Common myeloid progenitor, CD34-positive (primary cell): ENCODE results near the gene PIEZO1.

Experiments used
- CTCF ChIA-PET: fragments of 350-600 bp; sonication (Branson Sonifier 250); formaldehyde crosslinking; loops from one replicate; lab custom pipeline; 2021; ENCODE audit warnings: antibody characterized with exemption; lab: Charles Lee
- POLR2A ChIA-PET: fragments of 350-600 bp; sonication (Branson Sonifier 250); formaldehyde crosslinking; loops from one replicate; lab custom pipeline; 2021; ENCODE audit warnings: antibody characterized with exemption; lab: Charles Lee
- DNase-seq, 3 donors: peaks; one replicate each; pipeline versions ENCODE4 v3.0.0 to v3.0.0-alpha.2; 2013
- H3K27ac ChIP-seq, 2 experiments: 1 replicate in 1 of 2; 2 replicates in 1 of 2; pipeline ENCODE4 v1.7.0; 2013; ENCODE audit warnings: inconsistent platforms in 2 of 2, low read length in 2 of 2, mild to moderate bottlenecking in 2 of 2, low read depth in 1 of 2, moderate library complexity in 1 of 2; ENCODE audit not compliant: severe bottlenecking in 2 of 2, insufficient read depth in 1 of 2, poor library complexity in 1 of 2
- H3K27me3 ChIP-seq, 5 experiments: replicated peaks in 2 of 5; 1 replicate in 3 of 5; 2 replicates in 2 of 5; pipeline versions ENCODE4 v1.6.1 to v1.7.0; 2013; ENCODE audit warnings: low read length in 4 of 5, mild to moderate bottlenecking in 2 of 5, moderate library complexity in 2 of 5, inconsistent platforms in 1 of 5; ENCODE audit not compliant: insufficient read depth in 5 of 5, control insufficient read depth in 4 of 5
- H3K36me3 ChIP-seq, 4 experiments: 1 replicate in 2 of 4; 2 replicates in 2 of 4; pipeline versions ENCODE4 v1.6.1 to v1.7.0; 2013; ENCODE audit warnings: low read length in 3 of 4, control low read depth in 1 of 4, mild to moderate bottlenecking in 1 of 4; ENCODE audit not compliant: control insufficient read depth in 4 of 4, insufficient read depth in 4 of 4
- H3K4me1 ChIP-seq, 4 experiments: 1 replicate in 3 of 4; 2 replicates in 1 of 4; pipeline versions ENCODE4 v1.6.1 to v1.7.1; 2013; ENCODE audit warnings: low read length in 3 of 4, mild to moderate bottlenecking in 3 of 4, control low read depth in 1 of 4, inconsistent platforms in 1 of 4, moderate library complexity in 1 of 4; ENCODE audit not compliant: control insufficient read depth in 4 of 4, insufficient read depth in 4 of 4; ENCODE audit errors: control extremely low read depth in 1 of 4
- H3K4me3 ChIP-seq, 7 experiments: 1 replicate in 4 of 7; 2 replicates in 3 of 7; pipeline versions ENCODE4 v1.5.1 to v1.7.0; 2013; ENCODE audit warnings: mild to moderate bottlenecking in 7 of 7, low read length in 6 of 7, moderate library complexity in 6 of 7, inconsistent platforms in 2 of 7, low read depth in 2 of 7, control low read depth in 1 of 7; ENCODE audit not compliant: insufficient read depth in 4 of 7, control insufficient read depth in 1 of 7; ENCODE audit errors: extremely low read depth in 1 of 7
- H3K9me3 ChIP-seq, 5 experiments: 1 replicate in 4 of 5; 2 replicates in 1 of 5; pipeline versions ENCODE4 v1.6.1 to v1.7.1; 2013; ENCODE audit warnings: low read length in 4 of 5, mild to moderate bottlenecking in 2 of 5, inconsistent platforms in 1 of 5, low read depth in 1 of 5, moderate library complexity in 1 of 5; ENCODE audit not compliant: control insufficient read depth in 4 of 5, insufficient read depth in 2 of 5; ENCODE audit errors: control extremely low read depth in 1 of 5
- WGBS: methylation state at CpG from one replicate; pipeline ENCODE4 v1.1.5; 2013; ENCODE audit not compliant: insufficient coverage; 5-methylcytosine and 5-hydroxymethylcytosine counted together

The PIEZO1 gene

GRCh38 chr16:88759245-88759975, 25.6 kb downstream of the PIEZO1 start:
- peaks cover 0 to 43% (median 18%) of the 10 kb centered on the region in 4 experiments for H3K4me1 ChIP-seq
- no peak overlapping the region for H3K4me3 ChIP-seq
- no peak overlapping the region for H3K27ac ChIP-seq
- peaks cover 4 to 54% (median 27%) of the 10 kb centered on the region in 4 experiments for H3K36me3 ChIP-seq
- H3K9me3 ChIP-seq = no peaks in the 10 kb centered on the region
- no peaks in the 10 kb centered on the region for H3K27me3 ChIP-seq
- DNase-seq = no peak
- CTCF ChIA-PET = interaction anchor here (0.8 to 7.2 kb wide), 6 partner anchors 10 to 22 kb away, joined by 3 to 53 read pairs (median 4); no protein-coding TSS in a partner anchor
- WGBS = 91% methylated on average over 22 of the region's 26 CpGs
- POLR2A ChIA-PET = no interaction called here

GRCh38 chr16:88758944-88759244, 26.1 kb downstream of the PIEZO1 start:
- Histone ChIP-seq H3K9me3 (no peaks in the 10 kb centered on the region), H3K27ac (no peak overlapping the region), H3K4me1 (peaks cover 0 to 48% (median 19%) of the 10 kb centered on the region in 4 experiments), H3K27me3 (no peaks in the 10 kb centered on the region), H3K36me3 (peaks cover 4 to 50% (median 23%) of the 10 kb centered on the region in 4 experiments), H3K4me3 (no peak overlapping the region)
- DNase-seq = no peak
- WGBS = 92% methylated on average over 2 of the region's 6 CpGs
- ChIA-PET POLR2A (no interaction called here), CTCF (interaction anchor here (0.8 to 7.2 kb wide), 5 partner anchors 11 to 22 kb away, joined by 3 to 53 read pairs (median 4); no protein-coding TSS in a partner anchor)

GRCh38 chr16:88758227-88758943, 26.6 kb downstream of the PIEZO1 start:
- Histone ChIP-seq H3K27ac (peak overlapping the region in 1 of 2 experiments; percentile 11), H3K9me3 (no peaks in the 10 kb centered on the region), H3K4me1 (peaks cover 0 to 49% (median 19%) of the 10 kb centered on the region in 4 experiments), H3K36me3 (peaks cover 4 to 50% (median 19%) of the 10 kb centered on the region in 4 experiments), H3K27me3 (no peaks in the 10 kb centered on the region), H3K4me3 (no peak overlapping the region)
- no peak for DNase-seq
- ChIA-PET POLR2A (interaction anchor here (0.9 kb wide), 1 partner anchor 8 kb away, joined by 3 read pairs; no protein-coding TSS in a partner anchor), CTCF (interaction anchor here (0.8 to 7.2 kb wide), 7 partner anchors 8 to 23 kb away, joined by 3 to 53 read pairs (median 4); no protein-coding TSS in a partner anchor)
- 82% methylated on average over 12 of the region's 13 CpGs for WGBS

GRCh38 chr16:88755745-88756443, 29.1 kb downstream of the PIEZO1 start:
- no peak for DNase-seq
- Histone ChIP-seq H3K4me3 (no peak overlapping the region), H3K4me1 (peaks cover 0 to 34% (median 11%) of the 10 kb centered on the region in 4 experiments), H3K27me3 (no peaks in the 10 kb centered on the region), H3K9me3 (no peaks in the 10 kb centered on the region), H3K27ac (peak overlapping the region in 1 of 2 experiments; percentile 34), H3K36me3 (peaks cover 0 to 50% (median 16%) of the 10 kb centered on the region in 4 experiments)
- 95% methylated on average over 23 of the region's 23 CpGs for WGBS
- POLR2A ChIA-PET = interaction anchor here (0.7 to 0.8 kb wide), 2 partner anchors 10 to 117 kb away, joined by 5 read pairs; no protein-coding TSS in a partner anchor
- CTCF ChIA-PET = interaction anchor here (0.9 to 7.2 kb wide), 3 partner anchors 8 to 13 kb away, joined by 5 to 53 read pairs (median 6); no protein-coding TSS in a partner anchor

GRCh38 chr16:88754912-88755744, 29.9 kb downstream of the PIEZO1 start:
- Histone ChIP-seq H3K9me3 (no peaks in the 10 kb centered on the region), H3K4me1 (peaks cover 0 to 34% (median 11%) of the 10 kb centered on the region in 4 experiments), H3K4me3 (no peak overlapping the region), H3K27me3 (no peaks in the 10 kb centered on the region), H3K27ac (peak overlapping the region in 1 of 2 experiments; percentile 34), H3K36me3 (peaks cover 0 to 53% (median 19%) of the 10 kb centered on the region in 4 experiments)
- POLR2A ChIA-PET = interaction anchor here (0.5 to 0.8 kb wide), 3 partner anchors 9 to 165 kb away, joined by 4 to 5 read pairs (median 4); no protein-coding TSS in a partner anchor
- 91% methylated on average over 40 of the region's 42 CpGs for WGBS
- DNase-seq = peak in 1 of 3 donors; percentile 66
- CTCF ChIA-PET = interaction anchor here (0.7 to 7.2 kb wide), 6 partner anchors 7 to 18 kb away, joined by 3 to 53 read pairs (median 5); no protein-coding TSS in a partner anchor
